Neural progenitor cell (in vitro differentiated cells): ENCODE measurements around the gene NOS1AP.

Source experiments
- EZH2phosphoT487 ChIP-seq: fragments of 200-600 bp; sonication (generic); IDR thresholded peaks from 2 replicates; pipeline ENCODE4 v1.6.1; 2017; ENCODE audit warnings: antibody characterized with exemption
- TF ChIP-seq, protein P1 (sequence below): fragments of 200-600 bp; sonication (generic); IDR thresholded peaks from 2 replicates; pipeline ENCODE4 v1.5.1; 2017; ENCODE audit warnings: antibody characterized with exemption, mild to moderate bottlenecking

GRCh38 chr1:162169031-162169790, 99.7 kb downstream of the NOS1AP start:
- TF ChIP-seq, protein P1, sequence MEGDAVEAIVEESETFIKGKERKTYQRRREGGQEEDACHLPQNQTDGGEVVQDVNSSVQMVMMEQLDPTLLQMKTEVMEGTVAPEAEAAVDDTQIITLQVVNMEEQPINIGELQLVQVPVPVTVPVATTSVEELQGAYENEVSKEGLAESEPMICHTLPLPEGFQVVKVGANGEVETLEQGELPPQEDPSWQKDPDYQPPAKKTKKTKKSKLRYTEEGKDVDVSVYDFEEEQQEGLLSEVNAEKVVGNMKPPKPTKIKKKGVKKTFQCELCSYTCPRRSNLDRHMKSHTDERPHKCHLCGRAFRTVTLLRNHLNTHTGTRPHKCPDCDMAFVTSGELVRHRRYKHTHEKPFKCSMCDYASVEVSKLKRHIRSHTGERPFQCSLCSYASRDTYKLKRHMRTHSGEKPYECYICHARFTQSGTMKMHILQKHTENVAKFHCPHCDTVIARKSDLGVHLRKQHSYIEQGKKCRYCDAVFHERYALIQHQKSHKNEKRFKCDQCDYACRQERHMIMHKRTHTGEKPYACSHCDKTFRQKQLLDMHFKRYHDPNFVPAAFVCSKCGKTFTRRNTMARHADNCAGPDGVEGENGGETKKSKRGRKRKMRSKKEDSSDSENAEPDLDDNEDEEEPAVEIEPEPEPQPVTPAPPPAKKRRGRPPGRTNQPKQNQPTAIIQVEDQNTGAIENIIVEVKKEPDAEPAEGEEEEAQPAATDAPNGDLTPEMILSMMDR, result no peak
- TF ChIP-seq EZH2phosphoT487, result no peak
